ENCODE results near the gene APOB. TPM values are rescaled to one million over a fixed set of nuclear protein-coding genes. Genes with fewer than 3 reads are reported as not detected.

The APOB gene
- total RNA-seq, 2 donors from 2014 or later, result 0.09 to 0.91 TPM

DNA sequence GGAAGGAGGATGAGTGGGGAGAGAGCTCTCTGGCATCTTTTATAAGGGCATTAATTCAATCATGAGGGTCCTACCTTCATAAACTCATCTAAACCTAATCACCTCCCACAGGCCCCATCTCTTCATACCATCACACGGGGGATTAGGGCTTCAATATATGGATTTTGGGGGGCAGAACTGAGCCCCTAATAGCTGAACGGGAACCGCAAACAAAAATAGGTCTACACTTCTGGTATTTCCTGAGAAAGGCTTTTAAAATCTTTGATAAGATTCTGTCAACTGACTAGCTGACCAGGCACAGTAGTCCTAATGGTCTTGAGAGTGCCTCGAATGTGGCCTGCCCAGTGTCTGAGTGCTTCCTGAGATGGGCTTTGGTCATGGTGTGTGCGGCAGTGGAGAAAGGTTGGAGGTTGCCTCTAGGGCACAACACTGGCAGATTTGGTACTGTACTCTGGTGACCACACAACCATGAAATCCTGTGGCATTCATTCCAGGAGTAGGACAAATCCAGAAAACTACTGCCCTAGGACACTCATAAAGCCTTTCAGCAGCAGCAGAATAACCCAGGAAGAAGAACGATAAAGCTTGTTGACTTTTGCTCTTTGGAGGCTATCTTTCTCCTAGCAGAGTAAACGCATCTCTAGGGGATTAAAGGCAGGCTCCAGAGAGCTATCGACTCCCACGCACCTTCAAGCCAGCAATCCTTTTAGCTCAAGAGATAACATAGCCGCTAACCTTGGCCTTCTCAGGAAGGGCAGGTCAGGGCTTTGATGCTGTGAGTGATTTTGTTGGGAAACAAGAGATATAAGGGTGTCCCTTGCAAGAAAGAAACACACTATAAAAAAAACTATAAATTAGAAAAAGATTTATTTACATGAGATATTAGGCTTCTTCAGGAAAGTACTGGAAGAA lies 12.3 kb upstream of the APOB start:
- no peaks in the 10 kb centered on the region for H3K36me3 ChIP-seq
- no peak overlapping the region for H3K4me3 ChIP-seq
- TF ChIP-seq POLR2A (IDR thresholded peaks at IDR 0.05), result no peak
- no peak for TF ChIP-seq CTCF (IDR thresholded peaks at IDR 0.05)
- TF ChIP-seq POLR2AphosphoS5 (IDR thresholded peaks at IDR 0.05), result no peak
- no peaks in the 10 kb centered on the region for H3K27me3 ChIP-seq (replicated peaks; ENCODE audit: insufficient read depth)
- no peaks in the 10 kb centered on the region for H3K4me1 ChIP-seq (replicated peaks)
- no peak for DNase-seq (ENCODE audit: low spot score)
- intact Hi-C loops (cut with DNase I), result no loop called here
- no peaks in the 10 kb centered on the region for H3K9me3 ChIP-seq
- no peak overlapping the region for H3K27ac ChIP-seq
- 68% methylated on average over 10 of the region's 10 CpGs for WGBS

- intact Hi-C loops (cut with DNase I), result no loop called here
- Histone ChIP-seq H3K27ac (no peak overlapping the region), H3K4me3 (no peak overlapping the region), H3K36me3 (no peaks in the 10 kb centered on the region), H3K9me3 (no peaks in the 10 kb centered on the region), H3K27me3 (replicated peaks; ENCODE audit: insufficient read depth) (no peaks in the 10 kb centered on the region), H3K4me1 (replicated peaks) (no peaks in the 10 kb centered on the region)
- no peak for DNase-seq (ENCODE audit: low spot score)
- TF ChIP-seq CTCF (IDR thresholded peaks at IDR 0.05), result no peak
- no peak for TF ChIP-seq POLR2AphosphoS5 (IDR thresholded peaks at IDR 0.05)
- no peak for TF ChIP-seq POLR2A (IDR thresholded peaks at IDR 0.05)
- WGBS, result 82% methylated on average over 3 of the region's 3 CpGs
These were observed 11.6 kb upstream of the APOB start for GRCh38 chr2:21055451-21055850.

- no peaks in the 10 kb centered on the region for H3K36me3 ChIP-seq
- H3K4me3 ChIP-seq, result no peak overlapping the region
- intact Hi-C loops (cut with DNase I), result no loop called here
- H3K9me3 ChIP-seq, result no peaks in the 10 kb centered on the region
- no peak for DNase-seq (ENCODE audit: low spot score)
- WGBS, result 90% methylated on average over 6 of the region's 6 CpGs
- no peak for TF ChIP-seq POLR2A (IDR thresholded peaks at IDR 0.05)
- no peak for TF ChIP-seq CTCF (IDR thresholded peaks at IDR 0.05)
- no peak for TF ChIP-seq POLR2AphosphoS5 (IDR thresholded peaks at IDR 0.05)
- H3K4me1 ChIP-seq (replicated peaks), result no peaks in the 10 kb centered on the region
- H3K27me3 ChIP-seq (replicated peaks; ENCODE audit: insufficient read depth), result no peaks in the 10 kb centered on the region
- no peak overlapping the region for H3K27ac ChIP-seq
These were observed 10.1 kb upstream of the APOB start for GRCh38 chr2:21054011-21054410.

DNA sequence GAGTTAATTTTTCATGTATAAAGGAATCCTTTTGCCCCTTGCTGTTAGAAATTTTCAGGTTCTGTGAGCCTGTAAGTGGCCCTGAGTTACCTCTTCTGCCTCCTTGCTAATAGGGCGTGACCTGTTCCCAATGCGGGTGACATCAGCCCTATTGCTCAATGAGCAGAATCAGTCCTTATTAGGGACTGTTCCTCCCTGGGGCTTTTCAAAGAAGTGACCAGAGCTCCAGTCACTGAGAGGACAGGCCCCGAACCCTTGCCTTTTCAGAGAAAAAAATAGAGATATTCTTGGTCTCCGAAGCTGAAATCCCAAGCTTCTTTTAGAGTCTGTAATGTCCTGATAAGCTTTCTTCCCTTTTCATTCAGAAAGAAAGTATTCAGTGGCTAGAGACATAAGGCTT lies 8.2 kb upstream of the APOB start:
- intact Hi-C loops (cut with DNase I), result no loop called here
- Histone ChIP-seq H3K27ac (no peak overlapping the region), H3K9me3 (no peaks in the 10 kb centered on the region), H3K27me3 (replicated peaks; ENCODE audit: insufficient read depth) (no peaks in the 10 kb centered on the region), H3K4me3 (no peak overlapping the region), H3K36me3 (no peaks in the 10 kb centered on the region), H3K4me1 (replicated peaks) (no peaks in the 10 kb centered on the region)
- TF ChIP-seq POLR2A (IDR thresholded peaks at IDR 0.05), result no peak
- TF ChIP-seq POLR2AphosphoS5 (IDR thresholded peaks at IDR 0.05), result no peak
- no peak for TF ChIP-seq CTCF (IDR thresholded peaks at IDR 0.05)
- 78% methylated on average over 4 of the region's 4 CpGs for WGBS
- no peak for DNase-seq (ENCODE audit: low spot score)

DNA sequence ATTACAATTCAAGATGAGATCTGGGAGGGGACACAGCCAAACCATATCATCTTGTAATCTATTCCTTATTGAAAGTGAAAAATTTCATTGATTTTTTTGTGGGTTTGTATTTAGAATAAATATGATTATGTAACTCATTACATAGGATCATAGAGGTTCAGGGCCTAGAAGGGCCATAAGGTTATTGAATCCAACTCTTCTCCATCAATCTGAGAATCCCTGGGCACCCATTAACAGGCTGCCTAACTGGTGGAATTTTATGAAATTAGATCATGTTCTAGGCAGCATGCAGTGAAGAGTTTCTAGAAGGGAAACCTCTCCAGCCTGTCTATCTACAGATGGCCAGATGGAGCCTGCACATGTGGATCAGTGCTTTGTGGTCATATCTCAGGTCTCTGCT lies 6.3 kb upstream of the APOB start:
- no peak for DNase-seq (ENCODE audit: low spot score)

More for the DNA sequence above, 6.3 kb upstream of the APOB start:
- H3K4me1 ChIP-seq (replicated peaks), result no peaks in the 10 kb centered on the region
- no peaks in the 10 kb centered on the region for H3K9me3 ChIP-seq
- no peak overlapping the region for H3K27ac ChIP-seq
- intact Hi-C loops (cut with DNase I), result no loop called here
- H3K4me3 ChIP-seq, result no peak overlapping the region
- no peaks in the 10 kb centered on the region for H3K36me3 ChIP-seq
- TF ChIP-seq CTCF (IDR thresholded peaks at IDR 0.05), result no peak
- no peak for TF ChIP-seq POLR2A (IDR thresholded peaks at IDR 0.05)
- H3K27me3 ChIP-seq (replicated peaks; ENCODE audit: insufficient read depth), result no peaks in the 10 kb centered on the region

All from prostate gland (tissue), 2 donors.